H1 (cell line): ENCODE results near the gene CIB2. TPM values are rescaled to one million over a fixed set of nuclear protein-coding genes. Genes with fewer than 3 reads are reported as not detected.

Experiments used
- CTCF ChIA-PET: fragments of 300-600 bp; sonication (Branson Sonifier 250); formaldehyde crosslinking; loops from one replicate; lab custom pipeline; 2021; ENCODE audit not compliant: partially characterized antibody; lab: Charles Lee
- POLR2A ChIA-PET: fragments of 300-600 bp; sonication (Branson Sonifier 250); formaldehyde crosslinking; loops from one replicate; lab custom pipeline; 2021; ENCODE audit warnings: inconsistent platforms; ENCODE audit not compliant: partially characterized antibody; lab: Charles Lee
- DNase-seq, 2 experiments: peaks; one replicate each; pipeline versions ENCODE4 v3.0.0 to v3.0.0-alpha.2; 2010 to 2022; ENCODE audit warnings: low spot score in 2 of 2, low read depth in 1 of 2, mixed read lengths in 1 of 2
- FAIRE-seq: peaks from 2 replicates; lab custom pipeline; 2011; peaks lifted over from hg19 to GRCh38; lab: Jason Lieb, UNC
- H2AFZ ChIP-seq: 2 replicates; pipeline ENCODE4 v1.8.1; 2012; ENCODE audit warnings: low read length, inconsistent platforms
- H2AK5ac ChIP-seq: 2 replicates; pipeline ENCODE4 v1.6.1; 2013; ENCODE audit warnings: low read depth, low read length
- H2BK120ac ChIP-seq: replicated peaks from 2 replicates; pipeline ENCODE3; 2013; ENCODE audit warnings: low read depth, low read length, inconsistent platforms
- H2BK12ac ChIP-seq: 2 replicates; pipeline ENCODE4 v1.6.1; 2013; ENCODE audit warnings: low read depth, low read length
- H2BK15ac ChIP-seq: 2 replicates; pipeline ENCODE4 v1.6.1; 2013; ENCODE audit warnings: low read length
- H2BK20ac ChIP-seq: 2 replicates; pipeline ENCODE4 v1.6.1; 2013; ENCODE audit warnings: low read length
- H2BK5ac ChIP-seq: 2 replicates; pipeline ENCODE4 v1.6.1; 2013; ENCODE audit warnings: low read depth, low read length
- H3K14ac ChIP-seq: 2 replicates; pipeline ENCODE4 v1.6.1; 2013; ENCODE audit warnings: inconsistent platforms; ENCODE audit not compliant: insufficient read length
- H3K18ac ChIP-seq: 2 replicates; pipeline ENCODE4 v1.6.1; 2013; ENCODE audit warnings: low read length; ENCODE audit errors: extremely low read depth
- H3K23ac ChIP-seq: 2 replicates; pipeline ENCODE4 v1.6.1; 2013; ENCODE audit warnings: inconsistent platforms; ENCODE audit not compliant: insufficient read length
- H3K23me2 ChIP-seq: 2 replicates; pipeline ENCODE4 v1.6.1; 2013; ENCODE audit warnings: low read depth, low read length
- H3K27ac ChIP-seq: 2 replicates; pipeline ENCODE4 v1.6.1; 2011; ENCODE audit warnings: low read depth, low read length, inconsistent platforms
- H3K27me3 ChIP-seq, 4 experiments: replicated peaks in 1 of 4; 1 replicate in 1 of 4; 2 replicates in 3 of 4; pipeline versions ENCODE4 v1.6.1 to v1.8.1; 2011 to 2013; ENCODE audit warnings: low read length in 3 of 4, mild to moderate bottlenecking in 3 of 4, inconsistent platforms in 2 of 4, mixed read lengths in 2 of 4, moderate library complexity in 1 of 4; ENCODE audit not compliant: control insufficient read depth in 3 of 4, insufficient read depth in 3 of 4; ENCODE audit errors: extremely low read depth in 1 of 4
- H3K36me3 ChIP-seq, 4 experiments: 2 replicates each; pipeline versions ENCODE4 v1.6.1 to v1.8.1; 2011 to 2013; ENCODE audit warnings: mild to moderate bottlenecking in 4 of 4, low read length in 3 of 4, moderate library complexity in 2 of 4, control low read depth in 1 of 4, inconsistent platforms in 1 of 4; ENCODE audit not compliant: insufficient read depth in 4 of 4, control insufficient read depth in 2 of 4
- H3K4ac ChIP-seq: replicated peaks from 2 replicates; pipeline ENCODE3; 2013; ENCODE audit warnings: low read length, low read depth, mixed read lengths, inconsistent platforms; ENCODE audit not compliant: insufficient read length
- H3K4me1 ChIP-seq, 4 experiments: replicated peaks in 1 of 4; 1 replicate in 1 of 4; 2 replicates in 3 of 4; pipeline versions ENCODE4 v1.6.1 to v1.8.1; 2011 to 2013; ENCODE audit warnings: low read length in 3 of 4, inconsistent platforms in 2 of 4, mixed read lengths in 1 of 4; ENCODE audit not compliant: insufficient read depth in 4 of 4, control insufficient read depth in 3 of 4
- H3K4me2 ChIP-seq, 2 experiments: 2 replicates each; pipeline versions ENCODE4 v1.6.1 to v1.8.1; 2011 to 2013; ENCODE audit warnings: low read depth in 2 of 2, low read length in 2 of 2, control low read depth in 1 of 2, inconsistent platforms in 1 of 2, mild to moderate bottlenecking in 1 of 2; ENCODE audit not compliant: insufficient read depth in 1 of 2
- H3K4me3 ChIP-seq, 4 experiments: fragments of 200-600, 300-600 bp in 1 of 4; sonication (generic), shearing (Covaris generic), sonication (Bioruptor Twin) in 1 of 4; 2 replicates each; pipeline versions ENCODE4 v1.5.1 to v1.8.1; 2011 to 2016; ENCODE audit warnings: low read length in 4 of 4, low read depth in 3 of 4, control low read depth in 2 of 4, inconsistent platforms in 2 of 4, mild to moderate bottlenecking in 2 of 4, mixed read lengths in 1 of 4, moderate library complexity in 1 of 4; ENCODE audit not compliant: insufficient read depth in 2 of 4; ENCODE audit errors: extremely low read depth in 1 of 4
- H3K56ac ChIP-seq: replicated peaks from 2 replicates; pipeline ENCODE3; 2013; ENCODE audit warnings: low read depth, mild to moderate bottlenecking, mixed read lengths, low read length, inconsistent platforms; ENCODE audit not compliant: insufficient read length
- H3K79me1 ChIP-seq: 2 replicates; pipeline ENCODE4 v1.6.1; 2013; ENCODE audit warnings: low read depth, low read length, control low read depth
- H3K79me2 ChIP-seq, 2 experiments: 2 replicates each; pipeline versions ENCODE4 v1.6.1 to v1.8.1; 2012 to 2013; ENCODE audit warnings: low read length in 2 of 2, mild to moderate bottlenecking in 2 of 2, inconsistent platforms in 1 of 2; ENCODE audit not compliant: insufficient read depth in 2 of 2, control insufficient read depth in 1 of 2
- H3K9ac ChIP-seq, 4 experiments: replicated peaks in 1 of 4; 1 replicate in 1 of 4; 2 replicates in 3 of 4; pipeline versions ENCODE4 v1.6.1 to v1.8.1; 2011 to 2013; ENCODE audit warnings: low read depth in 3 of 4, low read length in 3 of 4, control low read depth in 2 of 4, mild to moderate bottlenecking in 2 of 4, moderate library complexity in 2 of 4, inconsistent platforms in 1 of 4; ENCODE audit errors: extremely low read depth in 1 of 4
- H3K9me3 ChIP-seq, 2 experiments: 2 replicates each; pipeline versions ENCODE4 v1.6.1 to v1.8.1; 2012 to 2013; ENCODE audit warnings: mild to moderate bottlenecking in 2 of 2, moderate library complexity in 2 of 2, control low read depth in 1 of 2, inconsistent platforms in 1 of 2, low read depth in 1 of 2, low read length in 1 of 2, mixed read lengths in 1 of 2; ENCODE audit not compliant: insufficient read depth in 2 of 2
- H4K20me1 ChIP-seq, 2 experiments: replicated peaks in 1 of 2; 2 replicates each; pipeline versions ENCODE3 to v1.8.1; 2011 to 2013; ENCODE audit warnings: inconsistent platforms in 2 of 2, low read length in 2 of 2, mild to moderate bottlenecking in 1 of 2; ENCODE audit not compliant: insufficient read depth in 2 of 2, control insufficient read depth in 1 of 2
- H4K5ac ChIP-seq: 2 replicates; pipeline ENCODE4 v1.6.1; 2013; ENCODE audit warnings: low read length, low read depth, mixed read lengths, inconsistent platforms; ENCODE audit not compliant: insufficient read length
- H4K8ac ChIP-seq: 2 replicates; pipeline ENCODE4 v1.8.0; 2013; ENCODE audit warnings: mild to moderate bottlenecking, moderate library complexity, low read length, inconsistent platforms; ENCODE audit not compliant: insufficient read depth; ENCODE audit errors: extremely low read depth
- H4K91ac ChIP-seq: replicated peaks from 2 replicates; pipeline ENCODE3; 2013; ENCODE audit warnings: low read length, mixed read lengths, inconsistent platforms; ENCODE audit not compliant: insufficient read length
- FOSL1 ChIP-seq: IDR thresholded peaks from 2 replicates; pipeline ENCODE4 v1.6.1; 2011; ENCODE audit warnings: mild to moderate bottlenecking, low read depth, low read length, moderate library complexity; ENCODE audit not compliant: insufficient read depth
- POU5F1 ChIP-seq: IDR thresholded peaks from 2 replicates; pipeline ENCODE4 v1.6.1; 2011; ENCODE audit warnings: low read depth, mild to moderate bottlenecking, low read length, moderate library complexity
- RXRA ChIP-seq: IDR thresholded peaks from 2 replicates; pipeline ENCODE4 v1.6.1; 2011; ENCODE audit warnings: low read depth, mild to moderate bottlenecking, low read length, moderate library complexity; ENCODE audit not compliant: insufficient read depth
- WGBS, 2 experiments: shearing (Covaris generic) in 1 of 2; methylation state at CpG; one replicate each; pipeline versions ENCODE4 v1.1.6 to v1.1.7; 2013 to 2015; ENCODE audit warnings: low lambda C conversion rate in 2 of 2, mixed read lengths in 2 of 2, inconsistent platforms in 1 of 2, low coverage in 1 of 2, missing lambda C conversion rate in 1 of 2; ENCODE audit not compliant: insufficient replicate concordance in 2 of 2, insufficient coverage in 1 of 2, insufficient read length in 1 of 2; ENCODE audit errors: extremely low coverage in 1 of 2, missing lambda C conversion rate in 1 of 2; 5-methylcytosine and 5-hydroxymethylcytosine counted together
- polyA plus RNA-seq, 7 experiments: library from polyadenylated mRNA; depleted of rRNA in 3 of 7; stranded (reverse) in 5 of 7; unstranded in 2 of 7; fragments of >200 nt in 5 of 7; fragments of 200-250 nt in 2 of 7; gene quantifications; 1 replicate in 5 of 7; 2 replicates in 1 of 7; 4 replicates in 1 of 7; pipeline versions ENCODE4 v1.2.1 to v1.2.3, GENCODE V29; 2011 to 2013; ENCODE audit warnings: missing spikeins in 2 of 7, mixed read lengths in 2 of 7
- total RNA-seq: library from RNA; stranded (reverse); fragmentation: NEBNext Ultra II Directional; extraction: Animal tissue kit (Norgen Biotek cat#: 25700); gene quantifications from 2 replicates; pipeline ENCODE4 v1.2.1, GENCODE V29; 2021

Gene CIB2
- total and polyA plus RNA-seq, 2 of the 8 experiments (the other 6 are each of a cell fraction or from before 2014, with no cell fraction given) = 41.5 to 45.8 TPM

DNA sequence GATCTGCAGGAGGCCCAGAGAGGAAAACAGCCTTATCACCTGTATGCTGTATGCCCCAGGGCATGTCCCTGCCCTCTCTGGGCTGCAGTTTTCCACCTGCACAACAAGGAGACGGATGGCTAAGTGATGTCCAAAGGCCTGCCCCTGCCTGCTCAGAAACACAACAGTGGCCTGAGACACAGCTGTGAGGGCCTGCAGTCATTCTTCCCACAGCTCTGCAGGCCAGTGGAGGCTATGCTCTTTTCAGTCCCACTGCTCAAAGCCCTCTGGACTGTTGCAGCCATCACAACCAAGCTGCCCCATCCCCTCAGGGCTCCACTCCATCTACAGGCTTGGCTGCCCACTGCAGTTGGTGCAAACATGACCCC lies 48.5 kb downstream of the CIB2 start:
- Histone ChIP-seq H3K79me2 (no peaks in the 10 kb centered on the region), H2BK20ac (no peak overlapping the region), H3K27ac (no peak overlapping the region), H3K27me3 (no peaks in the 10 kb centered on the region; a peak in 1 of 7 replicates), H2BK15ac (no peak overlapping the region), H3K18ac (no peak overlapping the region), H3K79me1 (no peaks in the 10 kb centered on the region), H3K9ac (no peak overlapping the region), H3K56ac (no peak overlapping the region), H3K14ac (no peak overlapping the region), H2BK12ac (no peak overlapping the region), H4K91ac (no peak overlapping the region), H3K23ac (no peak overlapping the region), H2BK120ac (no peak overlapping the region), H2AK5ac (no peak overlapping the region), H4K8ac (no peak overlapping the region), H4K20me1 (no peaks in the 10 kb centered on the region), H3K23me2 (peaks cover 2% of the 10 kb centered on the region; the same call in 1 of the 2 replicates), H3K36me3 (no peaks in the 10 kb centered on the region), H4K5ac (no peak overlapping the region), H3K4me1 (no peaks in the 10 kb centered on the region), H2AFZ (no peak overlapping the region), H3K4me3 (no peak overlapping the region), H3K4ac (no peak overlapping the region), H3K9me3 (no peaks in the 10 kb centered on the region), H2BK5ac (no peak overlapping the region), H3K4me2 (no peak overlapping the region)
- WGBS, 2 experiments = 85% methylated on average over 1 of the region's 1 CpG; no CpG with 5 or more reads in 1 of the 2 experiments
- CTCF ChIA-PET = interaction anchor here (0.9 to 3.3 kb wide), 13 partner anchors 10 to 118 kb away, joined by 3 to 19 read pairs (median 4); partner anchors contain the start of gene CIB2
- POLR2A ChIA-PET = no interaction called here
- no peak for FAIRE-seq
- DNase-seq = no peak
- TF ChIP-seq FOSL1 (no peak), POU5F1 (no peak), RXRA (no peak)
